ENCODE data around the gene LILRB1. TPM values are rescaled to one million over a fixed set of nuclear protein-coding genes. Genes with fewer than 3 reads are reported as not detected.

LILRB1 gene
- polyA plus RNA-seq, 3 donors: 27.2 to 317 (median 60.6) TPM

GRCh38 chr19:54662730-54663129 lies 32.4 kb downstream of the LILRB1 start, which contains the start of gene LILRB4:
Gene LILRB4 (plus strand): TSS chr19:54662985. CDS start chr19:54663034, 49 bp downstream.
- Histone ChIP-seq H3K4me3 (replicated peaks in 1 of 3; ENCODE audit: low read depth in 2 of 3, low read length in 3 of 3) (peak within 1 kb of the TSS; percentile 32 to 78 (median 61)), H3K36me3 (replicated peaks in 1 of 2; ENCODE audit: control insufficient read depth in 1 of 2, insufficient read depth in 2 of 2, low read length in 2 of 2) (peaks cover 36 to 38% of the 10 kb centered on the region in 2 donors), H3K9me3 (replicated peaks in 1 of 2; ENCODE audit: control insufficient read depth in 1 of 2, insufficient read depth in 1 of 2, low read length in 2 of 2) (no peaks in the 10 kb centered on the region), H4K20me1 (ENCODE audit: insufficient read depth, low read length) (no peaks in the 10 kb centered on the region), H2AFZ (ENCODE audit: insufficient read depth, low read depth, low read length, poor library complexity, severe bottlenecking) (no peak within 1 kb of the TSS), H3K79me2 (ENCODE audit: insufficient read depth, low read length) (peaks cover 31% of the 10 kb centered on the region), H3K4me1 (ENCODE audit: control insufficient read depth in 1 of 2, insufficient read depth in 2 of 2, low read length in 2 of 2) (peaks cover 63% of the 10 kb centered on the region in 2 donors), H3K9ac (ENCODE audit: insufficient read depth, low read length, poor library complexity, severe bottlenecking) (peak within 1 kb of the TSS; percentile 71), H3K4me2 (replicated peaks; ENCODE audit: extremely low read depth, low read length, poor library complexity, severe bottlenecking) (peak within 1 kb of the TSS; percentile 80), H3K27me3 (ENCODE audit: control insufficient read depth in 2 of 2, insufficient read depth in 2 of 2, low read length in 2 of 2) (no peaks in the 10 kb centered on the region), H3K27ac (ENCODE audit: low read depth in 1 of 2, low read length in 2 of 2) (peak within 1 kb of the TSS; percentile 78 to 90)
- TF ChIP-seq, protein P1, sequence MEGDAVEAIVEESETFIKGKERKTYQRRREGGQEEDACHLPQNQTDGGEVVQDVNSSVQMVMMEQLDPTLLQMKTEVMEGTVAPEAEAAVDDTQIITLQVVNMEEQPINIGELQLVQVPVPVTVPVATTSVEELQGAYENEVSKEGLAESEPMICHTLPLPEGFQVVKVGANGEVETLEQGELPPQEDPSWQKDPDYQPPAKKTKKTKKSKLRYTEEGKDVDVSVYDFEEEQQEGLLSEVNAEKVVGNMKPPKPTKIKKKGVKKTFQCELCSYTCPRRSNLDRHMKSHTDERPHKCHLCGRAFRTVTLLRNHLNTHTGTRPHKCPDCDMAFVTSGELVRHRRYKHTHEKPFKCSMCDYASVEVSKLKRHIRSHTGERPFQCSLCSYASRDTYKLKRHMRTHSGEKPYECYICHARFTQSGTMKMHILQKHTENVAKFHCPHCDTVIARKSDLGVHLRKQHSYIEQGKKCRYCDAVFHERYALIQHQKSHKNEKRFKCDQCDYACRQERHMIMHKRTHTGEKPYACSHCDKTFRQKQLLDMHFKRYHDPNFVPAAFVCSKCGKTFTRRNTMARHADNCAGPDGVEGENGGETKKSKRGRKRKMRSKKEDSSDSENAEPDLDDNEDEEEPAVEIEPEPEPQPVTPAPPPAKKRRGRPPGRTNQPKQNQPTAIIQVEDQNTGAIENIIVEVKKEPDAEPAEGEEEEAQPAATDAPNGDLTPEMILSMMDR (IDR thresholded peaks at IDR 0.05): no peak
- H3K4me1 Mint-ChIP-seq: peaks cover 67% of the 10 kb centered on the region
- intact Hi-C loops (cut with micrococcal nuclease): loop anchor here in 1 of 2 donors (5.0 kb wide), 1 partner anchor 240 kb away; no protein-coding TSS in a partner anchor
- H3K9me3 Mint-ChIP-seq: peaks cover 0 to 5% (median 2%) of the 10 kb centered on the region in 7 donors
- H3K36me3 Mint-ChIP-seq: peaks cover 47 to 50% of the 10 kb centered on the region in 2 donors
- peaks cover 0 to 7% (median 2%) of the 10 kb centered on the region in 3 donors for H3K27me3 Mint-ChIP-seq (ENCODE audit: low read depth in 3 of 3)
- H3K27ac Mint-ChIP-seq: peak within 1 kb of the TSS; percentile 83 to 98 (median 96)
- 0% methylated on average over 6 of the region's 7 CpGs for WGBS (ENCODE audit: insufficient coverage)
- peak within 1 kb of the TSS; percentile 87 to 95 for H3K4me3 Mint-ChIP-seq
- peak; percentile 84 to 87 (median 86) for DNase-seq

- no peak for DNase-seq
- H3K27ac Mint-ChIP-seq: no peak overlapping the region
- no peak overlapping the region for H3K4me3 Mint-ChIP-seq
- peaks cover 49 to 50% of the 10 kb centered on the region in 2 donors for H3K36me3 Mint-ChIP-seq
- intact Hi-C loops (cut with micrococcal nuclease): no loop called here
- TF ChIP-seq, protein P1 (IDR thresholded peaks at IDR 0.05): no peak
- peaks cover 2 to 6% (median 3%) of the 10 kb centered on the region in 3 donors for H3K27me3 Mint-ChIP-seq (ENCODE audit: low read depth in 3 of 3)
- peaks cover 40 to 45% of the 10 kb centered on the region in 2 donors for H3K36me3 ChIP-seq (replicated peaks in 1 of 2; ENCODE audit: control insufficient read depth in 1 of 2, insufficient read depth in 2 of 2, low read length in 2 of 2)
- no peak overlapping the region for H2AFZ ChIP-seq (ENCODE audit: insufficient read depth, low read depth, low read length, poor library complexity, severe bottlenecking)
- H3K9me3 Mint-ChIP-seq: peaks cover 0 to 3% (median 0%) of the 10 kb centered on the region in 7 donors
- no peak overlapping the region for H3K4me2 ChIP-seq (replicated peaks; ENCODE audit: extremely low read depth, low read length, poor library complexity, severe bottlenecking)
- H3K4me1 ChIP-seq (ENCODE audit: control insufficient read depth in 1 of 2, insufficient read depth in 2 of 2, low read length in 2 of 2): peaks cover 55 to 68% of the 10 kb centered on the region in 2 donors
- no peaks in the 10 kb centered on the region for H4K20me1 ChIP-seq (ENCODE audit: insufficient read depth, low read length)
- H3K27ac ChIP-seq (ENCODE audit: low read depth in 1 of 2, low read length in 2 of 2): no peak overlapping the region
- no peaks in the 10 kb centered on the region for H3K9me3 ChIP-seq (replicated peaks in 1 of 2; ENCODE audit: control insufficient read depth in 1 of 2, insufficient read depth in 1 of 2, low read length in 2 of 2)
- no peaks in the 10 kb centered on the region for H3K27me3 ChIP-seq (ENCODE audit: control insufficient read depth in 2 of 2, insufficient read depth in 2 of 2, low read length in 2 of 2)
- H3K4me1 Mint-ChIP-seq: peaks cover 65% of the 10 kb centered on the region
- WGBS (ENCODE audit: insufficient coverage): 94% methylated on average over 2 of the region's 6 CpGs
- H3K9ac ChIP-seq (ENCODE audit: insufficient read depth, low read length, poor library complexity, severe bottlenecking): no peak overlapping the region
- H3K79me2 ChIP-seq (ENCODE audit: insufficient read depth, low read length): peaks cover 31% of the 10 kb centered on the region
- no peak overlapping the region for H3K4me3 ChIP-seq (replicated peaks in 1 of 3; ENCODE audit: low read depth in 2 of 3, low read length in 3 of 3)
Observed at GRCh38 chr19:54665530-54665929, 35.2 kb downstream of the LILRB1 start.

Measured in CD14-positive monocyte (primary cell).